ENCODE measurements around the gene BRF1.

DNA sequence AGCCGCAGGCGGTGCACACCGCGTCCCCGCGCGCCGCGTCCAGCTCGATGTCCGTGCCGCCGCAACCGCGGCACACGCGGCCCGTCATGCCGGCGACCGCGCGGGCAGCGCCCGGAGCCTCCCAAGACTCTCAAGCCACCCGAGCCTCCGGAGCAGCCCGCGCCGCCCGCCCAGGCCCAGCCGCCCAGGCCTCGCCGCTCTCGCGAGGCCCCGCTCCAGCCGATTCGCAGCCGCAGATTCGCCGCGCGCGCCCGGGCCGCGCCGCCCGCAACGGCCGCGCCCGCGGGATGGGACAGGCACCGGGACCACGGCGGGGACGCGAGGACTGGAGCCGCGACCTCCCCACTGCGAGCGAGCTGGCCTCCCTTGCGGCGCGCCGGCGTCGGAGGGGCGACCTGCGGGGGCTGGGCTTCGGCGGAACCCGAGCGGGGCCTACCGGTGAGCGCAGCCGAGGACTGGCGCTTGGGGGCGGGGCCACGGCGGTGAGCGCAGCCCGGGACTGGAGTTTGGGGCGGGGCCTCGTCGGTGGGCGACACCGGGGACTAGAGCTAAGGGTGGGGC is at the start of gene BRF1:
- TF ChIP-seq, protein P1, sequence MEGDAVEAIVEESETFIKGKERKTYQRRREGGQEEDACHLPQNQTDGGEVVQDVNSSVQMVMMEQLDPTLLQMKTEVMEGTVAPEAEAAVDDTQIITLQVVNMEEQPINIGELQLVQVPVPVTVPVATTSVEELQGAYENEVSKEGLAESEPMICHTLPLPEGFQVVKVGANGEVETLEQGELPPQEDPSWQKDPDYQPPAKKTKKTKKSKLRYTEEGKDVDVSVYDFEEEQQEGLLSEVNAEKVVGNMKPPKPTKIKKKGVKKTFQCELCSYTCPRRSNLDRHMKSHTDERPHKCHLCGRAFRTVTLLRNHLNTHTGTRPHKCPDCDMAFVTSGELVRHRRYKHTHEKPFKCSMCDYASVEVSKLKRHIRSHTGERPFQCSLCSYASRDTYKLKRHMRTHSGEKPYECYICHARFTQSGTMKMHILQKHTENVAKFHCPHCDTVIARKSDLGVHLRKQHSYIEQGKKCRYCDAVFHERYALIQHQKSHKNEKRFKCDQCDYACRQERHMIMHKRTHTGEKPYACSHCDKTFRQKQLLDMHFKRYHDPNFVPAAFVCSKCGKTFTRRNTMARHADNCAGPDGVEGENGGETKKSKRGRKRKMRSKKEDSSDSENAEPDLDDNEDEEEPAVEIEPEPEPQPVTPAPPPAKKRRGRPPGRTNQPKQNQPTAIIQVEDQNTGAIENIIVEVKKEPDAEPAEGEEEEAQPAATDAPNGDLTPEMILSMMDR (IDR thresholded peaks at IDR 0.05) = peak in 2 of 6 experiments; percentile 11 to 12
- TF ChIP-seq POLR2A (IDR thresholded peaks at IDR 0.05) = peak in 2 of 4 donors; percentile 67 to 73

Data from esophagus squamous epithelium (tissue), 4 donors.